DOHH2 (cell line): ENCODE results near the gene CHD5.

Experiments used
- H3F3A ChIP-seq: fragments of 200-600 bp; sonication (generic), shearing (Covaris generic); 2 replicates; pipeline ENCODE4 v1.6.0; 2016; ENCODE audit warnings: antibody characterized with exemption, mild to moderate bottlenecking; ENCODE audit not compliant: control insufficient read depth, insufficient read depth
- H3K27ac ChIP-seq: fragments of 200-600 bp; sonication (generic); 2 replicates; pipeline ENCODE4 v1.5.1; 2014; ENCODE audit warnings: low read depth, mild to moderate bottlenecking, low read length, moderate library complexity
- H3K27me3 ChIP-seq: fragments of 200-600 bp; sonication (generic); 2 replicates; pipeline ENCODE4 v1.6.1; 2014; ENCODE audit warnings: mild to moderate bottlenecking, low read length, mixed read lengths; ENCODE audit not compliant: control insufficient read depth
- H3K36me3 ChIP-seq: fragments of 200-600 bp; sonication (generic); 2 replicates; pipeline ENCODE4 v1.6.1; 2014; ENCODE audit warnings: mild to moderate bottlenecking, low read length, moderate library complexity, mixed read lengths; ENCODE audit not compliant: control insufficient read depth
- H3K4me1 ChIP-seq: fragments of 200-600 bp; sonication (generic); 2 replicates; pipeline ENCODE4 v1.6.1; 2014; ENCODE audit warnings: mild to moderate bottlenecking, low read length, mixed read lengths; ENCODE audit not compliant: control insufficient read depth
- H3K4me2 ChIP-seq: fragments of 200-600 bp; sonication (generic); 2 replicates; pipeline ENCODE4 v1.6.0; 2014; ENCODE audit warnings: mild to moderate bottlenecking, low read length, moderate library complexity
- H3K4me3 ChIP-seq: fragments of 200-600 bp; sonication (generic); 2 replicates; pipeline ENCODE4 v1.5.1; 2014; ENCODE audit warnings: mild to moderate bottlenecking, low read length, mixed read lengths
- H3K79me2 ChIP-seq: fragments of 200-600 bp; sonication (generic); 2 replicates; pipeline ENCODE4 v1.6.1; 2014; ENCODE audit warnings: mild to moderate bottlenecking, low read length, mixed read lengths; ENCODE audit not compliant: control insufficient read depth
- H3K9me2 ChIP-seq: fragments of 200-600 bp; sonication (generic); replicated peaks from 2 replicates; pipeline ENCODE4 v1.6.1; 2014; ENCODE audit warnings: mild to moderate bottlenecking, low read length, mixed read lengths; ENCODE audit not compliant: control insufficient read depth
- H3K9me3 ChIP-seq: fragments of 200-600 bp; sonication (generic); 2 replicates; pipeline ENCODE4 v1.6.1; 2014; ENCODE audit warnings: antibody characterized with exemption, low read length, mixed read lengths; ENCODE audit not compliant: control insufficient read depth, insufficient read depth
- H4K20me1 ChIP-seq: fragments of 200-600 bp; sonication (generic); 2 replicates; pipeline ENCODE4 v1.6.0; 2014; ENCODE audit warnings: low read depth, mild to moderate bottlenecking, antibody characterized with exemption, low read length, moderate library complexity; ENCODE audit not compliant: control insufficient read depth, insufficient read depth
- EZH2phosphoT487 ChIP-seq: fragments of 200-600 bp; sonication (generic); IDR thresholded peaks from 2 replicates; pipeline ENCODE4 v1.6.1; 2017; ENCODE audit warnings: borderline replicate concordance, mild to moderate bottlenecking, antibody characterized with exemption, low read length, moderate library complexity, mixed read lengths
- TF ChIP-seq, protein P1 (sequence below): fragments of 200-600 bp; sonication (generic); IDR thresholded peaks from one replicate; pipeline ENCODE4 v1.5.1; 2014; ENCODE audit warnings: antibody characterized with exemption, mild to moderate bottlenecking, low read depth, low read length; ENCODE audit not compliant: poor library complexity, severe bottlenecking

The CHD5 gene

GRCh38 chr1:6126028-6126427 is 54.1 kb downstream of the CHD5 start:
- H3K27me3 ChIP-seq = no peaks in the 10 kb centered on the region
- H3K4me1 ChIP-seq = no peaks in the 10 kb centered on the region
- H3K9me3 ChIP-seq = no peaks in the 10 kb centered on the region
- H3K4me2 ChIP-seq = no peak overlapping the region
- no peaks in the 10 kb centered on the region for H3K79me2 ChIP-seq
- no peak overlapping the region for H3K4me3 ChIP-seq
- no peaks in the 10 kb centered on the region for H3F3A ChIP-seq
- H3K27ac ChIP-seq = no peak overlapping the region
- no peaks in the 10 kb centered on the region for H4K20me1 ChIP-seq
- H3K9me2 ChIP-seq = no peaks in the 10 kb centered on the region
- H3K36me3 ChIP-seq = no peaks in the 10 kb centered on the region
- TF ChIP-seq, protein P1, sequence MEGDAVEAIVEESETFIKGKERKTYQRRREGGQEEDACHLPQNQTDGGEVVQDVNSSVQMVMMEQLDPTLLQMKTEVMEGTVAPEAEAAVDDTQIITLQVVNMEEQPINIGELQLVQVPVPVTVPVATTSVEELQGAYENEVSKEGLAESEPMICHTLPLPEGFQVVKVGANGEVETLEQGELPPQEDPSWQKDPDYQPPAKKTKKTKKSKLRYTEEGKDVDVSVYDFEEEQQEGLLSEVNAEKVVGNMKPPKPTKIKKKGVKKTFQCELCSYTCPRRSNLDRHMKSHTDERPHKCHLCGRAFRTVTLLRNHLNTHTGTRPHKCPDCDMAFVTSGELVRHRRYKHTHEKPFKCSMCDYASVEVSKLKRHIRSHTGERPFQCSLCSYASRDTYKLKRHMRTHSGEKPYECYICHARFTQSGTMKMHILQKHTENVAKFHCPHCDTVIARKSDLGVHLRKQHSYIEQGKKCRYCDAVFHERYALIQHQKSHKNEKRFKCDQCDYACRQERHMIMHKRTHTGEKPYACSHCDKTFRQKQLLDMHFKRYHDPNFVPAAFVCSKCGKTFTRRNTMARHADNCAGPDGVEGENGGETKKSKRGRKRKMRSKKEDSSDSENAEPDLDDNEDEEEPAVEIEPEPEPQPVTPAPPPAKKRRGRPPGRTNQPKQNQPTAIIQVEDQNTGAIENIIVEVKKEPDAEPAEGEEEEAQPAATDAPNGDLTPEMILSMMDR = no peak
- no peak for TF ChIP-seq EZH2phosphoT487

GRCh38 chr1:6125366-6125765 is 54.8 kb downstream of the CHD5 start:
- no peak overlapping the region for H3K4me2 ChIP-seq
- no peak for TF ChIP-seq EZH2phosphoT487
- TF ChIP-seq, protein P1 = no peak

GRCh38 chr1:6124746-6125365 is 55.3 kb downstream of the CHD5 start:
- no peaks in the 10 kb centered on the region for H3K36me3 ChIP-seq
- H4K20me1 ChIP-seq = no peaks in the 10 kb centered on the region
- H3K27ac ChIP-seq = no peak overlapping the region
- TF ChIP-seq, protein P1 = no peak
- no peak for TF ChIP-seq EZH2phosphoT487
- H3K9me3 ChIP-seq = no peaks in the 10 kb centered on the region
- no peaks in the 10 kb centered on the region for H3K4me1 ChIP-seq
- H3K4me3 ChIP-seq = no peak overlapping the region
- no peaks in the 10 kb centered on the region for H3F3A ChIP-seq
- no peak overlapping the region for H3K4me2 ChIP-seq
- no peaks in the 10 kb centered on the region for H3K9me2 ChIP-seq
- no peaks in the 10 kb centered on the region for H3K79me2 ChIP-seq
- H3K27me3 ChIP-seq = no peaks in the 10 kb centered on the region

More at GRCh38 chr1:6125366-6125765, 54.8 kb downstream of the CHD5 start:
- H3K9me2 ChIP-seq = no peaks in the 10 kb centered on the region
- no peaks in the 10 kb centered on the region for H3K9me3 ChIP-seq
- no peaks in the 10 kb centered on the region for H3F3A ChIP-seq
- no peak overlapping the region for H3K27ac ChIP-seq
- no peaks in the 10 kb centered on the region for H3K36me3 ChIP-seq
- H4K20me1 ChIP-seq = no peaks in the 10 kb centered on the region
- no peaks in the 10 kb centered on the region for H3K79me2 ChIP-seq
- H3K27me3 ChIP-seq = no peaks in the 10 kb centered on the region
- no peak overlapping the region for H3K4me3 ChIP-seq
- H3K4me1 ChIP-seq = no peaks in the 10 kb centered on the region
